ENCODE results near the gene PARK7. TPM values are rescaled to one million over a fixed set of nuclear protein-coding genes. Genes with fewer than 3 reads are reported as not detected.
A peak's percentile ranks its signal among the peaks of the same experiment; 100 is the strongest.

PARK7 gene
- total RNA-seq, 6 experiments from 2014 or later = 144 to 218 (median 173) TPM

DNA sequence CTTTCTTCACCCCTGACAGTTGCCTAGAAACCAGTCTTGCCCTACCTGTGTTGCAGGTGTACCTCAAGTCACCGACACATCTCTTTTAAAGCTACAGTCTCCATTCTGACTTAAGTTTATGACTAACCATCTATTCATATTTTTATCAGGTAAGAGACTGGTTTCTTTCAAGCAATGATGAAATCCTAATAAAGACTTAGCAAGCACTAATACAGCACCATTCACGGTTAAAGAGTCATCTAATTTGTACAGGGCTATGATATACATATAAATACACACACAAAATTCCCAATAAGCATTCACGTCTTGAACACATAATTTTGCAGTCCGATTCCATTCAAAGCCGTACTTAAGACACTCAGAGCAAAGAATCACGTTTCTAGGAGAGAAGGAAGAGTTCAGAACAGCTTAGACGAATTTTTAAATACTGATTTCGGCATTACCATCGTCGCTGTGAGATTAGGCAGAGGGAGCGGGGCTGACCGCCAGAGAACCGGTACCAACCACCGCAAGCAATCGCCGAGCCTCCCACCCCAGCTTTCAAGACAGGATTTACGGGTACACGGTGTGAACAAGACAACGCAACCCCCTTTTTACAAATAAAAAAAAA lies 63.7 kb downstream of the PARK7 start:
- Histone ChIP-seq H3K4me1 (peaks cover 0 to 45% (median 4%) of the 10 kb centered on the region in 4 donors), H3K27ac (peak overlapping the region; percentile 97 to 100 (median 100)), H3K27me3 (no peaks in the 10 kb centered on the region), H3K9me3 (no peaks in the 10 kb centered on the region), H3K4me3 (peak overlapping the region; percentile 70 to 78 (median 76)), H3K36me3 (peaks cover 0 to 41% (median 8%) of the 10 kb centered on the region in 4 donors)
- ATAC-seq = no peak
- TF ChIP-seq POLR2A (IDR thresholded peaks at IDR 0.05) = peak; percentile 6
- TF ChIP-seq, protein P1, sequence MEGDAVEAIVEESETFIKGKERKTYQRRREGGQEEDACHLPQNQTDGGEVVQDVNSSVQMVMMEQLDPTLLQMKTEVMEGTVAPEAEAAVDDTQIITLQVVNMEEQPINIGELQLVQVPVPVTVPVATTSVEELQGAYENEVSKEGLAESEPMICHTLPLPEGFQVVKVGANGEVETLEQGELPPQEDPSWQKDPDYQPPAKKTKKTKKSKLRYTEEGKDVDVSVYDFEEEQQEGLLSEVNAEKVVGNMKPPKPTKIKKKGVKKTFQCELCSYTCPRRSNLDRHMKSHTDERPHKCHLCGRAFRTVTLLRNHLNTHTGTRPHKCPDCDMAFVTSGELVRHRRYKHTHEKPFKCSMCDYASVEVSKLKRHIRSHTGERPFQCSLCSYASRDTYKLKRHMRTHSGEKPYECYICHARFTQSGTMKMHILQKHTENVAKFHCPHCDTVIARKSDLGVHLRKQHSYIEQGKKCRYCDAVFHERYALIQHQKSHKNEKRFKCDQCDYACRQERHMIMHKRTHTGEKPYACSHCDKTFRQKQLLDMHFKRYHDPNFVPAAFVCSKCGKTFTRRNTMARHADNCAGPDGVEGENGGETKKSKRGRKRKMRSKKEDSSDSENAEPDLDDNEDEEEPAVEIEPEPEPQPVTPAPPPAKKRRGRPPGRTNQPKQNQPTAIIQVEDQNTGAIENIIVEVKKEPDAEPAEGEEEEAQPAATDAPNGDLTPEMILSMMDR (IDR thresholded peaks at IDR 0.05) = no peak
- intact Hi-C loops (cut with DNase I) = loop anchor here in 1 of 2 donors (5.0 kb wide), 1 partner anchor 287 kb away; no protein-coding TSS in a partner anchor
- no peak for DNase-seq
- 2% methylated on average over 19 of the region's 19 CpGs for WGBS (ENCODE audit: insufficient coverage, low coverage, low lambda C conversion rate, missing lambda C conversion rate)

DNA sequence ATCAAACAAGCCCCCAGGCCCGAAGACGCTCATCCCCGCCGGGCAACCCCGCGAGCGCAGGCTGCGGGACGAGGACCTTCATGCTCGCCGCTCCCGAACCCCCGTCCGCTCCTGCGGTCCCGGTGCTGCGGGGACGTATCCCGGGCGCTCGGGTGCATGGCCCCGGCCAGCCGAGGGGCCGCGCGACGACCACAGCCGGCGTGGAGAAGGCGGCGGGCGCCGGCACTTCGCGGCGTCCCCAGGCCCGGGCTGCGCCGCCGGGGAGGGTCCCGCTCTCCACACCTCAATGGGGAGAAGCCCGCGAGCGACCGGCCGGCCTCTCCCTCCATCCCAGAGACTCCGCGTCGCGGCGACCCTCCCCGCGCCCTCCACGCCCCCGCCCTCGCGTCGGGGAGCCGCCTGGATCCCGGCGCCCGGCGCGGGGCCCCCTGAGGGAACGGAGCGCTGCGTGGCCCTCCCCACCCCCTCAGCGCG lies 64.2 kb downstream of the PARK7 start:
- Histone ChIP-seq H3K27ac (peak overlapping the region; percentile 97 to 100 (median 100)), H3K9me3 (no peaks in the 10 kb centered on the region), H3K27me3 (no peaks in the 10 kb centered on the region), H3K36me3 (peaks cover 0 to 36% (median 8%) of the 10 kb centered on the region in 4 donors), H3K4me3 (peak overlapping the region; percentile 70 to 78 (median 76)), H3K4me1 (peaks cover 0 to 44% (median 4%) of the 10 kb centered on the region in 4 donors)
- no peak for ATAC-seq
- intact Hi-C loops (cut with DNase I) = loop anchor here in 1 of 2 donors (5.0 kb wide), 1 partner anchor 287 kb away; no protein-coding TSS in a partner anchor
- WGBS (ENCODE audit: insufficient coverage, low coverage, low lambda C conversion rate, missing lambda C conversion rate) = no CpG with 5 or more reads among the region's 69 CpGs
- TF ChIP-seq, protein P1 (IDR thresholded peaks at IDR 0.05) = no peak
- no peak for TF ChIP-seq POLR2A (IDR thresholded peaks at IDR 0.05)
- DNase-seq = no peak

DNA sequence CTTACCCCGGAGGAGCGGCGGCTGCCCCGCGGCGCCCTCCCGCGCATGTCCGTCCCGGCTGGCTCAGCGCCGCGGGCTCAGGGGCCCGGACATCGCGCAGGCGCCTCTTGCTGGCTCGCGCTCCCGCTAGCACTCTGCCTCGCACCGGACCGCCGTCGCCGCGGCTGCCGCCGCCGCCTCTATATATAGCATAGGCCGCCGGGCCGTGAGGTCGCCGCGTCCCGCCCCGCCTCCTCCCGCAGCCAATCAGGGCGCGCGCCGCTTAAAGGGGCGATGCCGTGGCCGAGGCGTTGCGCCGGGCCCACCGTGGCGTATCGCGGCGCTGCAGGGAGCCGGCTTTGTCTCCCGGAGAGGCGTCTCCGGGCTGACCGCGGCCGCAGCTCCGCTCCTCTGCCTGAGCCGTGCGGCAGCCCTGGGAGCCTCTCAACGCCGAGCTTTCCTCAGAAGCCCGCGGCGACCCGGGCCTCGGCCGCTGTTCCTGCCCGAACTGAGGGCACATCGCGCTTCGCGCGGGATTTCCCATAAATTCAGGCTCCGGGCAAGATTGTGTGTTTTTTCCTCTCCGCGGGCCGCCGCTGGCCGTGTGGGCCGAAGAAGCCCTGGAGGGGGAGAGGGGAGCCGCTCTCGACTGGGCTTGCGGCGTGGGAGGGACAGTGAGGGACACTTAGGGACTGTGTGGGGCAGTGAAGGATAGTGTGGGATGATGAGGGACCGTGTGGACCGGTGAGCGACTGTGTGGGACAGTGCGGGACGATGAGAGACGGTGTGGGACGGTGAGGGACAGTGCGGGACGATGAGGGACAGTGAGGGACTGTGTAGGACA lies 64.9 kb downstream of the PARK7 start, which contains the start of gene ERRFI1:
Gene ERRFI1 (minus strand): TSS at position 157 of the 823 bp plus-strand sequence. CDS start 10,690 bp downstream, outside the sequence.
- no peaks in the 10 kb centered on the region for H3K9me3 ChIP-seq
- peak within 1 kb of the TSS; percentile 70 to 78 (median 76) for H3K4me3 ChIP-seq
- peaks cover 0 to 39% (median 7%) of the 10 kb centered on the region in 4 donors for H3K4me1 ChIP-seq
- peak within 1 kb of the TSS; percentile 97 to 100 (median 100) for H3K27ac ChIP-seq
- ATAC-seq (peak; percentile 69 to 81 (median 77)), DNase-seq (peak; percentile 95 to 97 (median 96))
- no peaks in the 10 kb centered on the region for H3K27me3 ChIP-seq
- WGBS (ENCODE audit: insufficient coverage, low coverage, low lambda C conversion rate, missing lambda C conversion rate) = 2% methylated on average over 38 of the region's 98 CpGs
- intact Hi-C loops (cut with DNase I) = loop anchor here in 1 of 2 donors (5.0 kb wide), 1 partner anchor 286 kb away; no protein-coding TSS in a partner anchor
- TF ChIP-seq, protein P1 (IDR thresholded peaks at IDR 0.05) = no peak
- peak; percentile 100 for TF ChIP-seq POLR2A (IDR thresholded peaks at IDR 0.05)
- H3K36me3 ChIP-seq = peaks cover 0 to 30% (median 5%) of the 10 kb centered on the region in 4 donors

DNA sequence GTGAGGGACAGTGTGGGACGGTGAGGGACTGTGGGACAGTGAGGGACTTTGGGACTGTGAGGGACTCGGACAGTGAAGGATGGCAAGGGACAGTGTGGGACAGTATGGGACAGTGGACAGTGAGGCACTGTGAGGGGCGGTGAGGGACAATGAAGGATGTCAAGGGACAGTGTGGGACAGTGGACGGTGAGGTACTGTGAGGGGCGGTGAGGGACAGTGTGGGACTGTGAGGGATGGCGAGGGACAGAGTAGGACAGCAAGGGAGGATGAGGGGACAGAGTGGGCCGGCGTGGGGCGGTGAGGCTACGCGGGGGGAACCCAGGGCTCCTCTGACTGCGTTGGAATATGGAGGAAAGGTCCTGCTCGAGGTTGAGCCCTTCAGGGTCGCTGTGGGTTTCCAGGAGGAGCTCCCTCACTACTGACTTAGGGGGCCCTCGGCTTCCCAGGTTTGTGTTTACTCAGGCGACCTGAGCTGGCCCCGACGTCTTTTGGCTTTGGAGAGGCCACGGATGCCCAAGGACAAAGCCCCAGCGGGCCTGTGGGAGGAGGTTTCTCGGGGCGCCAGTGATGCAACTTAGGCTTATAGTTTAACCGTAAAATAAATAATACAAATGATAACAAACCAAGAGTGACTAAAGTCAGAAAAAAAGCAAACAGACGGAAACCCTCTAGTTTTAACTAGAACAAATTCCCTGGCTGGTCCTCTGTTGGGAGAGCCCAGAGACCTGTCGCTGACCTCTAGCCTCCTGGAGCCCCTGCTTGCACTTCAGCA lies 65.7 kb downstream of the PARK7 start:
- TF ChIP-seq, protein P1 (IDR thresholded peaks at IDR 0.05) = no peak
- TF ChIP-seq POLR2A (IDR thresholded peaks at IDR 0.05) = peak; percentile 65
- Histone ChIP-seq H3K27ac (peak overlapping the region; percentile 97 to 100 (median 100)), H3K36me3 (peaks cover 0 to 22% (median 2%) of the 10 kb centered on the region in 4 donors), H3K27me3 (no peaks in the 10 kb centered on the region), H3K4me1 (peaks cover 0 to 35% (median 9%) of the 10 kb centered on the region in 4 donors), H3K4me3 (peak overlapping the region; percentile 70 to 78 (median 76)), H3K9me3 (no peaks in the 10 kb centered on the region)
- peak; percentile 55 to 72 (median 63) for ATAC-seq
- intact Hi-C loops (cut with DNase I) = loop anchor here in 1 of 2 donors (5.0 kb wide), 1 partner anchor 285 kb away; no protein-coding TSS in a partner anchor
- peak; percentile 84 to 94 (median 93) for DNase-seq
- WGBS (ENCODE audit: insufficient coverage, low coverage, low lambda C conversion rate, missing lambda C conversion rate) = 32% methylated on average over 20 of the region's 25 CpGs

Measured in right lobe of liver (tissue), 6 donors.